Vagina (tissue), 2 donors: Measurements from ENCODE around the gene MRPL10. TPM values are rescaled to one million over a fixed set of nuclear protein-coding genes. Genes with fewer than 3 reads are reported as not detected.

Experiments used
- DNase-seq, 2 donors: peaks; one replicate each; pipeline ENCODE4 v3.0.0-alpha.2; 2017; ENCODE audit errors: extremely low spot score in 2 of 2
- H3K27ac ChIP-seq: fragments of 200-600 bp; sonication (generic); one replicate; pipeline ENCODE4 v1.5.1; 2019
- H3K27me3 ChIP-seq: fragments of 200-600 bp; sonication (generic); one replicate; pipeline ENCODE4 v1.5.1; 2019
- H3K36me3 ChIP-seq, 2 donors: fragments of 200-600 bp; sonication (generic); one replicate each; pipeline ENCODE4 v1.5.1; 2017 to 2019
- H3K4me1 ChIP-seq: fragments of 200-600 bp; sonication (generic); one replicate; pipeline ENCODE4 v1.5.1; 2019
- H3K4me3 ChIP-seq, 2 donors: fragments of 200-600 bp; sonication (generic); 1 replicate in 1 of 2; 2 replicates in 1 of 2; pipeline ENCODE4 v1.5.1; 2016 to 2019
- H3K9me3 ChIP-seq: fragments of 200-600 bp; sonication (generic); one replicate; pipeline ENCODE4 v1.5.1; 2019
- CTCF ChIP-seq, 3 experiments: fragments of 450-650 bp in 2 of 3; fragments of 200-600 bp in 1 of 3; sonication (generic) in 1 of 3; IDR thresholded peaks; one replicate each; pipeline ENCODE4 v1.5.1; 2017 to 2019; ENCODE audit warnings: antibody characterized with exemption in 3 of 3, mild to moderate bottlenecking in 2 of 3, moderate library complexity in 2 of 3
- POLR2A ChIP-seq, 2 donors: fragments of 450-650 bp; IDR thresholded peaks; one replicate each; pipeline ENCODE4 v1.6.1; 2017; ENCODE audit warnings: antibody characterized with exemption in 2 of 2, mild to moderate bottlenecking in 2 of 2, moderate library complexity in 2 of 2
- POLR2AphosphoS5 ChIP-seq, 2 donors: sonication (generic); formaldehyde crosslinking; IDR thresholded peaks; one replicate each; pipeline ENCODE4 v1.9.0; 2017; ENCODE audit warnings: antibody characterized with exemption in 2 of 2, mild to moderate bottlenecking in 2 of 2, low read depth in 1 of 2; ENCODE audit not compliant: insufficient read depth in 1 of 2
- intact Hi-C: fragments of 100-400 bp; cut with DNase I; formaldehyde crosslinking; loops from one replicate; pipeline ENCODE4 v1.15.1; 2023
- total RNA-seq: library from RNA; depleted of rRNA; stranded (reverse); fragments of >200 nt; gene quantifications from one replicate; pipeline ENCODE4 v1.2.3, GENCODE V29; 2016

The MRPL10 gene
- total RNA-seq, 1 donor from 2014 or later, result 21.4 TPM

GRCh38 chr17:47813512-47814031 is 17.8 kb downstream of the MRPL10 start:
- intact Hi-C loops, result no loop called here
- Histone ChIP-seq H3K4me1 (peaks cover 15% of the 10 kb centered on the region), H3K4me3 (no peak overlapping the region), H3K27ac (no peak overlapping the region), H3K27me3 (no peaks in the 10 kb centered on the region), H3K9me3 (no peaks in the 10 kb centered on the region), H3K36me3 (peaks cover 0 to 41% of the 10 kb centered on the region in 2 donors)
- TF ChIP-seq POLR2A (IDR thresholded peaks at IDR 0.05) (no peak), CTCF (IDR thresholded peaks at IDR 0.05) (no peak)
- no peak for DNase-seq

DNA sequence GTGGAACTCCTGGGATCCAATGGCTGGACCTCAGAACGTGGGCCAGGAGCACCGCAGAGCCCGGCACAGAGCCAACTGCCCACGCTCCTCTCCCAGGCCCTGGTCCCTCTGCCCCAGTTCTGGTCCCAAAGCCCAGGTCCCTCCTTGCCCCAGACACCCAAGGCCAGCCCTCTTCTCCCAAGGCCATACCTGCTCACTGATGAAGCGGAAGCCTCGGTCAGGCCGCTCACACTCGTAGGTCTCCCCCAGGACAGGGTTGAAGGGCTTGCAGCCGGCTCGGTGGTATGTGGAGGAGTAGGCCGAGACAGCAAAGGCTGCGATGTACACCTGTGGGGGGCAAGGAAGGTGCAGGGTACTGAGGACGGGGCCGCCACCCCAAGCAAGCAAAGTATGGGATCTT is 18.3 kb downstream of the MRPL10 start:
- intact Hi-C loops, result no loop called here
- H3K36me3 ChIP-seq, result peaks cover 0 to 41% of the 10 kb centered on the region in 2 donors
- no peak overlapping the region for H3K27ac ChIP-seq

GRCh38 chr17:47812146-47812920 is 19.0 kb downstream of the MRPL10 start:
- Histone ChIP-seq H3K4me3 (no peak overlapping the region), H3K9me3 (no peaks in the 10 kb centered on the region), H3K27me3 (no peaks in the 10 kb centered on the region), H3K36me3 (peaks cover 0 to 43% of the 10 kb centered on the region in 2 donors), H3K4me1 (peaks cover 15% of the 10 kb centered on the region), H3K27ac (no peak overlapping the region)
- intact Hi-C loops, result no loop called here
- no peak for TF ChIP-seq POLR2AphosphoS5 (IDR thresholded peaks at IDR 0.05; ENCODE audit: insufficient read depth in 1 of 2, low read depth in 1 of 2)
- no peak for DNase-seq

More for the DNA sequence above, 18.3 kb downstream of the MRPL10 start:
- Histone ChIP-seq H3K4me1 (peaks cover 15% of the 10 kb centered on the region), H3K27me3 (no peaks in the 10 kb centered on the region), H3K4me3 (no peak overlapping the region), H3K9me3 (no peaks in the 10 kb centered on the region)
- TF ChIP-seq POLR2A (IDR thresholded peaks at IDR 0.05) (no peak), POLR2AphosphoS5 (IDR thresholded peaks at IDR 0.05; ENCODE audit: insufficient read depth in 1 of 2, low read depth in 1 of 2) (no peak), CTCF (IDR thresholded peaks at IDR 0.05) (no peak)
- DNase-seq, result no peak

GRCh38 chr17:47811709-47812108 is 19.6 kb downstream of the MRPL10 start:
- H3K27ac ChIP-seq, result no peak overlapping the region
- no peaks in the 10 kb centered on the region for H3K9me3 ChIP-seq
- peaks cover 0 to 39% of the 10 kb centered on the region in 2 donors for H3K36me3 ChIP-seq
- no peak for TF ChIP-seq POLR2AphosphoS5 (IDR thresholded peaks at IDR 0.05; ENCODE audit: insufficient read depth in 1 of 2, low read depth in 1 of 2)
- no peak for TF ChIP-seq POLR2A (IDR thresholded peaks at IDR 0.05)
- no peak for TF ChIP-seq CTCF (IDR thresholded peaks at IDR 0.05)
- H3K4me1 ChIP-seq, result peaks cover 15% of the 10 kb centered on the region
- H3K4me3 ChIP-seq, result no peak overlapping the region
- intact Hi-C loops, result no loop called here
- no peaks in the 10 kb centered on the region for H3K27me3 ChIP-seq
- no peak for DNase-seq

- H3K27ac ChIP-seq, result no peak overlapping the region
- intact Hi-C loops, result no loop called here
- H3K4me1 ChIP-seq, result peaks cover 15% of the 10 kb centered on the region
- no peaks in the 10 kb centered on the region for H3K9me3 ChIP-seq
- peaks cover 0 to 32% of the 10 kb centered on the region in 2 donors for H3K36me3 ChIP-seq
- DNase-seq, result no peak
- no peaks in the 10 kb centered on the region for H3K27me3 ChIP-seq
- TF ChIP-seq CTCF (IDR thresholded peaks at IDR 0.05) (no peak), POLR2A (IDR thresholded peaks at IDR 0.05) (no peak), POLR2AphosphoS5 (IDR thresholded peaks at IDR 0.05; ENCODE audit: insufficient read depth in 1 of 2, low read depth in 1 of 2) (no peak)
- no peak overlapping the region for H3K4me3 ChIP-seq
Observed at GRCh38 chr17:47810901-47811635, 20.3 kb downstream of the MRPL10 start.
